Inflammatory macrophage treated with lipopolysaccharide for 4 hours (primary cell): ENCODE results near the gene LRIG2.

Experiments used
- DNase-seq: peaks from one replicate; pipeline ENCODE4 v3.0.0-alpha.2; 2020

LRIG2 gene

GRCh38 chr1:113178522-113178921, 105.5 kb downstream of the LRIG2 start:
- DNase-seq, result no peak
